Fibroblast of lung (primary cell): ENCODE data around the gene TUT1. TPM values are rescaled to one million over a fixed set of nuclear protein-coding genes. Genes with fewer than 3 reads are reported as not detected.
A peak's percentile ranks its signal among the peaks of the same experiment; 100 is the strongest.

Experiments used
- DNase-seq, 2 donors: peaks; one replicate each; pipeline versions ENCODE4 v3.0.0 to v3.0.0-alpha.2; 2010; ENCODE audit warnings: low read depth in 2 of 2
- H2AFZ ChIP-seq: 2 replicates; pipeline ENCODE4 v1.5.1; 2012; ENCODE audit warnings: low read length, control low read depth, inconsistent platforms
- H3K27ac ChIP-seq: 2 replicates; pipeline ENCODE4 v1.5.1; 2011; ENCODE audit warnings: low read length, control low read depth; ENCODE audit not compliant: insufficient read depth
- H3K27me3 ChIP-seq: 2 replicates; pipeline ENCODE4 v1.5.1; 2011; ENCODE audit warnings: mild to moderate bottlenecking, low read length; ENCODE audit not compliant: control insufficient read depth, insufficient read depth
- H3K36me3 ChIP-seq: 2 replicates; pipeline ENCODE4 v1.5.1; 2011; ENCODE audit warnings: low read length; ENCODE audit not compliant: control insufficient read depth, insufficient read depth
- H3K4me1 ChIP-seq: 2 replicates; pipeline ENCODE4 v1.5.1; 2011; ENCODE audit warnings: low read length; ENCODE audit not compliant: control insufficient read depth, insufficient read depth; ENCODE audit errors: extremely low read depth
- H3K4me2 ChIP-seq: 2 replicates; pipeline ENCODE4 v1.5.1; 2011; ENCODE audit warnings: low read length, control low read depth; ENCODE audit not compliant: insufficient read depth; ENCODE audit errors: extremely low read depth
- H3K4me3 ChIP-seq, 4 experiments: fragments of 200-600 bp in 1 of 4; sonication (generic) in 1 of 4; replicated peaks in 1 of 4; 2 replicates each; pipeline ENCODE4 v1.5.1; 2011 to 2016; ENCODE audit warnings: low read length in 4 of 4, low read depth in 3 of 4, mild to moderate bottlenecking in 3 of 4, control low read depth in 2 of 4, inconsistent platforms in 1 of 4, mixed read lengths in 1 of 4; ENCODE audit not compliant: insufficient read depth in 1 of 4; ENCODE audit errors: control extremely low read depth in 1 of 4
- H3K79me2 ChIP-seq: 2 replicates; pipeline ENCODE4 v1.5.1; 2012; ENCODE audit warnings: mild to moderate bottlenecking, low read length, inconsistent platforms; ENCODE audit not compliant: control insufficient read depth, insufficient read depth
- H3K9ac ChIP-seq: 2 replicates; pipeline ENCODE4 v1.5.1; 2011; ENCODE audit warnings: mild to moderate bottlenecking, low read length, control low read depth; ENCODE audit not compliant: insufficient read depth
- H3K9me3 ChIP-seq: 2 replicates; pipeline ENCODE4 v1.5.1; 2012; ENCODE audit warnings: low read depth, low read length; ENCODE audit not compliant: control insufficient read depth, insufficient read depth
- H4K20me1 ChIP-seq: 2 replicates; pipeline ENCODE4 v1.5.1; 2011; ENCODE audit warnings: low read length; ENCODE audit not compliant: control insufficient read depth, insufficient read depth; ENCODE audit errors: extremely low read depth
- EZH2 ChIP-seq: IDR thresholded peaks from 2 replicates; pipeline ENCODE4 v1.5.1; 2012; ENCODE audit warnings: low read length, control low read depth, mild to moderate bottlenecking; ENCODE audit errors: missing control alignments
- polyA plus RNA-seq, 2 donors: library from polyadenylated mRNA; depleted of rRNA in 1 of 2; stranded (reverse) in 1 of 2; unstranded in 1 of 2; fragments of >200 nt; gene quantifications; 2 replicates each; pipeline ENCODE4 v1.2.1, GENCODE V29; 2011 to 2012; ENCODE audit warnings: missing spikeins in 1 of 2
- total RNA-seq: library from RNA; depleted of rRNA; stranded (reverse); fragments of >200 nt; gene quantifications from 2 replicates; pipeline ENCODE4 v1.2.1, GENCODE V29; 2014
- TF ChIP-seq, protein P1 (sequence below), 2 donors: IDR thresholded peaks in 1 of 2; conservative IDR thresholded peaks in 1 of 2; 1 replicate in 1 of 2; 2 replicates in 1 of 2; pipeline ENCODE4 v1.5.1; 2011 to 2012; ENCODE audit warnings: low read length in 2 of 2, control low read depth in 1 of 2, inconsistent platforms in 1 of 2, low read depth in 1 of 2, mild to moderate bottlenecking in 1 of 2

Gene TUT1
- total and polyA plus RNA-seq, 2 donors (not counting 1 experiment from before 2014, with no cell fraction given) = 5.5 to 7.8 TPM

DNA sequence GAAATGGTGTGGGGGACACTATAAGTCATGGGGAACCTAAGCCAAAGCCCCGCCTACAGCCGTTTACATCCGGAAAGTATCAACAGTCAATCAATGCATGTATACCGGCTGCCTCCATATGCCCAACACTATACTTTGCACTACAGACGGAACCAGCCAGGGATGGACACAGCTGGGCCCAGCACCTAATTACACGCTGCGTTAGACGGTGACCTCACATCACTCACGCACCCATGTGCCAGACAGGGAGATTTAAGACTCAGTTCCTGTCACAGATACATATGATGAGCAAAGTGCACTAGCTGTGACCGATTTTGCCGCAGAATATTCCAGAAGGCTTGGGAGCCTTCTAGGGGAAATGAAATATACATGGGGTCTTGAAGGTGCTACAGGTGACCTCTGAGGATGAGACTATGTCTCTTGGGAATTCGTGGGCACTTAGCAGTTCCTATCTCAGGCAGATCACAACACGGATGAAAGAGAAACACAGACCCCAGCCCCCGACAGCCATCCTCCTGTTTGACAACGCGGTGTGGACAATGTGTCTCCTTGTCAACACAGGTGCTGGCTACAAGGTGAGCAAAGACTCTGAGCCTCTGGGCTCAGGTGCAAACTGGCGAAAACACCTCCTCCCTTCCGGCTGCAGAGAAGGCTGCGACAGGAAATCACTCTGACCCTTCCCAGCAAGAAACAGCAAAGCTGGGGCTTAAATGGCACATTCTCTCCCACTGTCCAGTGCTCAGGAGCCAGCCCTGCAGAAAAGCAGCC lies 52.7 kb downstream of the TUT1 start:
- no peak overlapping the region for H3K9ac ChIP-seq
- peak overlapping the region; percentile 4 to 41 (median 32) for H3K4me3 ChIP-seq
- peak overlapping the region; percentile 86 for H3K4me2 ChIP-seq
- H3K36me3 ChIP-seq = peaks cover 27% of the 10 kb centered on the region
- peak overlapping the region; percentile 11 for H3K27ac ChIP-seq
- H3K79me2 ChIP-seq = peaks cover 98% of the 10 kb centered on the region
- DNase-seq = no peak
- no peaks in the 10 kb centered on the region for H3K27me3 ChIP-seq
- no peak for TF ChIP-seq EZH2
- TF ChIP-seq, protein P1, sequence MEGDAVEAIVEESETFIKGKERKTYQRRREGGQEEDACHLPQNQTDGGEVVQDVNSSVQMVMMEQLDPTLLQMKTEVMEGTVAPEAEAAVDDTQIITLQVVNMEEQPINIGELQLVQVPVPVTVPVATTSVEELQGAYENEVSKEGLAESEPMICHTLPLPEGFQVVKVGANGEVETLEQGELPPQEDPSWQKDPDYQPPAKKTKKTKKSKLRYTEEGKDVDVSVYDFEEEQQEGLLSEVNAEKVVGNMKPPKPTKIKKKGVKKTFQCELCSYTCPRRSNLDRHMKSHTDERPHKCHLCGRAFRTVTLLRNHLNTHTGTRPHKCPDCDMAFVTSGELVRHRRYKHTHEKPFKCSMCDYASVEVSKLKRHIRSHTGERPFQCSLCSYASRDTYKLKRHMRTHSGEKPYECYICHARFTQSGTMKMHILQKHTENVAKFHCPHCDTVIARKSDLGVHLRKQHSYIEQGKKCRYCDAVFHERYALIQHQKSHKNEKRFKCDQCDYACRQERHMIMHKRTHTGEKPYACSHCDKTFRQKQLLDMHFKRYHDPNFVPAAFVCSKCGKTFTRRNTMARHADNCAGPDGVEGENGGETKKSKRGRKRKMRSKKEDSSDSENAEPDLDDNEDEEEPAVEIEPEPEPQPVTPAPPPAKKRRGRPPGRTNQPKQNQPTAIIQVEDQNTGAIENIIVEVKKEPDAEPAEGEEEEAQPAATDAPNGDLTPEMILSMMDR (conservative IDR thresholded peaks at IDR 0.05 in 1 of 2, IDR thresholded peaks at IDR 0.05 in 1 of 2; ENCODE audit: low read depth in 1 of 2, low read length in 2 of 2) = no peak
- peaks cover 23% of the 10 kb centered on the region for H4K20me1 ChIP-seq
- H3K9me3 ChIP-seq = no peaks in the 10 kb centered on the region
- H2AFZ ChIP-seq = no peak overlapping the region
- H3K4me1 ChIP-seq = peaks cover 37% of the 10 kb centered on the region

GRCh38 chr11:62536301-62536957 lies 54.9 kb downstream of the TUT1 start:
- Histone ChIP-seq H3K9me3 (no peaks in the 10 kb centered on the region), H3K4me2 (peak overlapping the region; percentile 11), H2AFZ (no peak overlapping the region), H3K27ac (peak overlapping the region; percentile 18), H4K20me1 (peaks cover 20% of the 10 kb centered on the region), H3K79me2 (peaks cover 98% of the 10 kb centered on the region), H3K36me3 (peaks cover 43% of the 10 kb centered on the region), H3K4me3 (peak overlapping the region in 1 of 4 experiments; percentile 20), H3K9ac (no peak overlapping the region), H3K4me1 (peaks cover 30% of the 10 kb centered on the region), H3K27me3 (no peaks in the 10 kb centered on the region)
- DNase-seq = no peak
- TF ChIP-seq EZH2 = no peak
- TF ChIP-seq, protein P1 (conservative IDR thresholded peaks at IDR 0.05 in 1 of 2, IDR thresholded peaks at IDR 0.05 in 1 of 2; ENCODE audit: low read depth in 1 of 2, low read length in 2 of 2) = no peak

DNA sequence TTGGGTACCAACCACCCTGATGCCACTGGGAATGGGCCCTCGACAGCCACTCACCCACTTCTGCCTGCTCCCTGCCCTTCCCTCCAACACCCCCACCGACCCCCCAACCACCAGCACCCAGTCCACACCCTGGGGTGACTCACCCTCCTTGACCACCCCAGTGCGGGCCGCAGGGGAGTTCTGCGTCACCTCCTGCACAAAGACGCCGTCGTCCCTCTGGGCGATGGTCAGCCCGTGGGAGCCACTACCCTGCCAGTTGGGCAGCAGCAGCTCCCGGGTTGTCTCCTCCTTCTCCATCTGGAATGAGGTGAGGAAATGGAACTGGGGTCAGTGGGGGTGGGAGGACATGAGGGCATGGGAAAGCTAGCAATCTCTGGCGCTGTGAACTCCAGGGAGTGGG lies 55.5 kb downstream of the TUT1 start:
- peaks cover 27% of the 10 kb centered on the region for H3K4me1 ChIP-seq
- H4K20me1 ChIP-seq = peaks cover 20% of the 10 kb centered on the region
- DNase-seq = peak in 1 of 2 donors; percentile 46
- no peaks in the 10 kb centered on the region for H3K27me3 ChIP-seq
- no peak overlapping the region for H3K4me3 ChIP-seq
- peaks cover 98% of the 10 kb centered on the region for H3K79me2 ChIP-seq
- no peaks in the 10 kb centered on the region for H3K9me3 ChIP-seq
- H3K4me2 ChIP-seq = no peak overlapping the region
- no peak overlapping the region for H3K9ac ChIP-seq
- no peak for TF ChIP-seq EZH2
- TF ChIP-seq, protein P1 (conservative IDR thresholded peaks at IDR 0.05 in 1 of 2, IDR thresholded peaks at IDR 0.05 in 1 of 2; ENCODE audit: low read depth in 1 of 2, low read length in 2 of 2) = no peak
- no peak overlapping the region for H2AFZ ChIP-seq
- peak overlapping the region; percentile 18 for H3K27ac ChIP-seq
- H3K36me3 ChIP-seq = peaks cover 48% of the 10 kb centered on the region
